GM12891 (cell line): ENCODE data around the gene KRT81.

Source experiments
- POLR2A ChIP-seq: IDR thresholded peaks from 2 replicates; pipeline ENCODE4 v1.6.1; 2011; ENCODE audit warnings: low read depth, low read length, control low read depth
- POLR2AphosphoS5 ChIP-seq: IDR thresholded peaks from 2 replicates; pipeline ENCODE4 v1.6.1; 2011; ENCODE audit warnings: low read depth, low read length, control low read depth
- POU2F2 ChIP-seq: IDR thresholded peaks from 2 replicates; pipeline ENCODE4 v1.6.1; 2011; ENCODE audit warnings: low read depth, mild to moderate bottlenecking, control low read depth, low read length, moderate library complexity
- SPI1 ChIP-seq: IDR thresholded peaks from 2 replicates; pipeline ENCODE4 v1.6.1; 2011; ENCODE audit warnings: low read depth, low read length, control low read depth
- TAF1 ChIP-seq: IDR thresholded peaks from 2 replicates; pipeline ENCODE4 v1.6.1; 2011; ENCODE audit warnings: low read depth, low read length, control low read depth

DNA sequence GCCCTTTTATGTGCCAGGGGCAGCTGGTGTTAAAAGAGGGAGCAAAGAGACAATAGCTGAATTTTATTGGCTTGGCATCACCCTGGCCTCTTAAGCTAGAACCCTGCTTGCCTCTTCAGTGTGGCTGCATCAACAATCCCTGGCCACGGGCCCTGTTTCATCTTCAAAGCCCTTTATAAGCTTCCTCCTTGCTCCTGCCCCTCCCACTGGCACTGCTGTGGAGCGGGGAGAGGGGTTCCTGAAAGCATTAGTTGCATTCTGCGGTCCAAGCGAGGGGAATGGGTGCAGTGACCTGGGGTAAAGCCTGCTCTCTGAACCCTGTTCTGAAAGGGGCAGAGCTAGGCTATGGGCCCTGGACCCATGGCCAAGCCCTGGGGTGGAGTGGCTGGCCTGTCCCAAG, 30.1 kb upstream of the KRT81 start:
- TF ChIP-seq POLR2A, result no peak
- TF ChIP-seq POLR2AphosphoS5, result no peak
- TF ChIP-seq TAF1, result no peak
- no peak for TF ChIP-seq SPI1
- no peak for TF ChIP-seq POU2F2
